ENCODE measurements around the gene MIS18A.
A peak's percentile ranks its signal among the peaks of the same experiment; 100 is the strongest.
"Not testable (repeated sequence)": the region's sequence is repeated elsewhere in the genome, so short reads cannot be mapped to it uniquely, and the experiment has no call there.

Gene MIS18A, protein sequence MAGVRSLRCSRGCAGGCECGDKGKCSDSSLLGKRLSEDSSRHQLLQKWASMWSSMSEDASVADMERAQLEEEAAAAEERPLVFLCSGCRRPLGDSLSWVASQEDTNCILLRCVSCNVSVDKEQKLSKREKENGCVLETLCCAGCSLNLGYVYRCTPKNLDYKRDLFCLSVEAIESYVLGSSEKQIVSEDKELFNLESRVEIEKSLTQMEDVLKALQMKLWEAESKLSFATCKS

DNA sequence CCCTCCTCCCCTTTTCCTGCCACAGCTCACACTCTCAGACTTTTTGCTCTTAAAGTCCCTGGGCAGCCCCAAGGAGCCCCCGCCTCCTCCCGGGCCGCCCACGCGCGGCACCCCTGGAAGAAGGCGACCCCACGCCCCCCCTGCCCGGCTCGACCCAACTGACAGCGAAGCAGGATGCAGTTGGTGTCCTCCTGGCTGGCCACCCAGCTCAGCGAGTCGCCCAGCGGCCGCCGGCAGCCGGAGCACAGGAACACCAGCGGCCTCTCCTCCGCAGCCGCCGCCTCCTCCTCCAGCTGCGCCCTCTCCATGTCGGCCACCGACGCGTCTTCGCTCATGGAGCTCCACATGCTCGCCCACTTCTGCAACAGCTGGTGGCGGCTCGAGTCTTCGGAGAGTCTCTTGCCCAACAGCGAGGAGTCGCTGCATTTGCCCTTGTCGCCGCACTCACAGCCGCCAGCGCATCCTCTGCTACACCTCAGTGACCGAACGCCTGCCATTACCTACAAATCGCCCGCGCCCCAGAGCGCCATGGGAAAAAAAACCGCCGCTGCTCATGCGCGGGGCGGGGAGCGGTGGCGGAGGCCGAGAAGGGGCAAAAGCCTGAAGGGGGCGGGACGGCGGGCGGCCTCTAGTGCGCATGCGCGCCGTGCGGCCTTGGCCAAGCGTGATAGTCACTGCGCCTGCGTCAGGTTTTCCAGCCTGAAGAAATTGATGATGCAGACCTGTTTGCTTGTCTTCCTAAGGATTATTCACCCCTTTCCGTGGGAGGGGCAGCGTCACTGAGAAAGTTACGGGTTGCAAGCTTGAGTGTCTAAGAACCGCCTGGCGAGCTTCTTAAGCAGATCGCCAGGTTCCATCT, at the start of gene MIS18A:
MIS18A (minus strand) TSS at position 532 of the 859 bp plus-strand sequence; CDS start at position 497, 35 bp downstream.
- DNase-seq (ENCODE audit: low read depth): peak; percentile 96

DNA sequence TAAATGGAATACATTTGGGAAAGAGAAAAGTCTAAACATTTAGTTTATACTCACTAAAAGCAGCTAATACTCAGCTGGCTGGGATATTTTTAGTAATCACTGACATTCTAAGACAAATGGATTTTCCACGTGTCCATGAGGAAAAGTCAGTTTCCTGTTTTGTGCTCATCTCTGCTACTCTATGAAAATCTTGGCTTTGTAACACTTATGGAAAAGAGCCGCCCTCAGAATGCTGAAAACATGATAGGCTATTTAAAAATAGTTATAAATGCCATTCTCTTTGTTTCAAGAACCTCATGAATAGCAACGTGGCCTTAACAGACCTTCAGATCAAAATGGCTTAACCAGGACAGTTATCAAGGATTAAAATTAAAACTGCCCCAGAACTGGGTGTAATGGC, 49.7 kb upstream of the MIS18A start:
- no peak for DNase-seq (ENCODE audit: low read depth)

DNA sequence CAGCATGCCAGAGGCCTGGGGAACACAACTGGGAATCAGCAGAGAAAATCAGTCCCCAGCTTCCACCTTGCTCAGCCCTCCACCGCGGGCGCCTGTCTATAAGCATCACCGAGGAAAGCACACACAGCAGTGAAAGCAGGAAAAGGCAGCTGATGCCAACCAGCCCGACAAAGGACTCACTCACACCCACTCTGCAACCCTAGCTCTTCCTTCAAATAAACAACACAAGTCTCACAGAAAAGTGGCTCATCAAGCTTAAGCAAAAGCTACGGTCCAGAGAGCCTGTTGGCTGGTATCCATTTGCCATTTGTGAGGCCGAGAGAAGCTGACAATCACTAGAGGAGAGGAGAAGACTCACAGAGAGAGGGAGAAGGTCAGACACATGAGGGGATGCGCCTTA, 46.9 kb upstream of the MIS18A start:
- DNase-seq (ENCODE audit: low read depth): no peak

DNA sequence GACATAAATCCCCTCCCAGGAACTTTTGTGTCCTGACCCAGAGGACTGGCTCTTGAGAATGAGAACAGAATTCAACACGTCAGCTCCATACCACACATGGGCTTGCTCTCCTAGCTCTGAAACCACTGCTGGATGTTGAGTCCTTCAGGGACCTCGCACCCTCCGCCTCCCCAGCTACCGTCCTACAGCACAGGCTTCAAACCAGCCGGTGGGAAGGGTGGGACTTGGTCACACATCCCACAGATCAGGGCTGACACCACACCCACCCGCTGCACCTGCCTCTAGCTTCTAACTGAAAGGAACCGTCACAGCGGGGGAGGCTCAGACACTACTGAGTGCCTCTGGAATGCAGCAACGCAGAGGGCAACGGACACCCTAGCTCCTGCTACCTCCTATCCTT, 43.8 kb upstream of the MIS18A start:
- DNase-seq (ENCODE audit: low read depth): no peak

DNA sequence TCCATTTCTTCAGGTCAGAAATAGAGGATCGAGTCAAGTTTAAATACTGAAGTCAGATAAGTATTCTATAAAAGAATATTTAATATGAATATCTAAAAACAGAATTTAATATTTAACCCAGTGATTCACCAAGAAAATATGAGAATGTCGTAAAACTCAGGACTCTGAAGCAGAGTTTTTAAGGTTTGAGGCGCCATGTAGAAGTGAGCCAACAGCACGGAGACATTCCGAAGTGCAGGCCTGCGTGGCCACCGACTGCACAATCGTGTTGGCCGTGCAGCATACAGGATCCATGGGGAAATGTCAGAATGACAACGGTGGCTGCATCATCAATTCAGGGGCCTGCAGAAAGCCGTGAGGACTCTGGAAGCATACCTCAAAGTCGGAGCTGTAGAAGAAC, 43.3 kb upstream of the MIS18A start:
- no peak for DNase-seq (ENCODE audit: low read depth)

DNA sequence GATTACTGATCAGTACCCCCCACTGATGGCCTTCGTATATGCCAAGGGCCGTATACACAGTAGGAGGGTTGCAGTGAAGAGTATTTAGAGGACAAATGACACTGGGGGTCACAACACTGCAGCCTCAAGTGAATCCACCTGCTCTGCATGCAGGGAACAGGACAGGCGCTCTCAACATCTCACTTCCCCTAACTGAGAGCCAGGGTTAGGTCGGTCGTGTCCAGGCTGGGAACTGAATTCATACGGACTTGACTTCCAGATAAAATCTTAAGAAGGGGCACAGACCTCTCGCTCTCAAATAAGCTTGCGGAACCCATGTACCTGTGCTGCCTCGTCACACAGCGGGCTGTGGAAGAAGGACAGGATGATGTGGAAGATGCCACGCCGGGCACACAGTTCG, 42.6 kb upstream of the MIS18A start:
- DNase-seq (ENCODE audit: low read depth): no peak

DNA sequence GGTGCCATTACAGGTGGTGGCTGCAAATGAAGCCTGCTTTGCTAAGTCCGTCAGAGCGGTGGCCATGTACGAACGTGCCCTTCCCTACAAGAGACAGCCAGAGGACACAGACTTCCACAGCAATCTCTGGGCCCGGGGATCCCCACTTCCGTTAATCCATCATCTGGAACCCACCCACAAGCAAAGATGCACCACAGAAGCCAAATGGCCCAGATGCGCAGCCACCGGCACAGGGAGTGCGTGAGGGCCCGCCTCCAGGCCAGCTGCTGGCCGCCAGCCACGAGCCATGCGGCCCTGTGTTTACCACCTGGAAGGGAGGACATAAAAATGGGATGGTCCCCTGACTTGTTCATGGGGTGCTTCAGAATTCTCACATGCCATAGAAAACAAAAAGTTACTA, 41.9 kb upstream of the MIS18A start:
- DNase-seq (ENCODE audit: low read depth): no peak

DNA sequence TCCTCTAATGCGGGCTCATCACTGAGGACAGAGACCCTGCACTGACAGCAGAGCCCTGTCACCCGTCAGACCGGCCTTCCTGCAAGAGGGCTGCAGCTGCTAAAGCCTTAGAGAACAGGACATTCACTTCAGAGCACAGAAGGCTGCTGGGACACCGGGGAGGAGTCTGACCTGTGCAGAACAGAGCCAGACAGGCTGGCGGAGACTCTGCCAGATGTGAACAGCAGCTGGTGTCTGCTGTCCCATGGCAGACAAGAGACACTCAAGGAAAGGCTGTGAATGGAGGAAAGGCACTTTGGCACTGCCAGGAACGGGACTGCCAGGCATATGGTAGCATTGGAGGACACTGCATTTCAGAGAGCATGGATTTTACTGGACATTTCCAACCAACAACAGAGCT, 41.2 kb upstream of the MIS18A start:
- no peak for DNase-seq (ENCODE audit: low read depth)

DNA sequence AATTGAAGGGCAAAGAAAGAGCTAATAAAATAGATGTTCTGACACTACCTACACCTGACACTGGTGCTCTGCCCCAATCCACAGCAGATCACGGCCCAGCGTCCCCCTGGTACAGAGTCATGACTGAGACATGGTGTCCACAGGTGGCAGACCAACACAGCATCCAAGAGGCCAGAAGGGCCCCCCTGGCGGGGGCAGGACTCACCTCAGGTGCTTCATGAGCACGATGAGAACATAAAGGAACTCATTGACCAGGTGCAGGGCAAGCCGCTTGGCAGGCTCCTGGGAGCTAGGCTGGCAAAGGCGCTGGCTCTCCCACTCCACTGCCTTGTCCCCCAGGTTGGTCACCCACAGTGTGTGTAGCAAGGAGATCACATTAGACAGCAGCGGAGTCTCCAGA, 40.2 kb upstream of the MIS18A start:
- no peak for DNase-seq (ENCODE audit: low read depth)

DNA sequence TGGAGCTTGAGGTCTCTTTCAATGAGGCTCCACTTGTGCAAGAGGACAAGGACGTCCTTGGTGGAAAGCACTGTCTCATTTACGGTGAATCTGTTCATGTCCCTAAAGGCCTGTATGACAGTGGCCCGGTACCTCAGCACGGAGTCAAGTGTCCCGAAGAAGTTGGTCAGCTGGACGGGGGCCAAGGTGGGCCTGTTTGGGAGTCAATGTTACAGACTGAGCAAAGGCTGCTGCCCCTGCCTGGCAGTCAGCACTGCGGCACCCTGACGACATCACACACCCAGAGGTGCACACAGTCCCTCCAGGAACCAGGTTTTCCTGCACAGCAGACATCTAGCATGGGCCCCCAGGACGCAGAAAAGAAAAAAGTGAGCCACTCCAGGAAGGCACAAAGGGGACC, 38.9 kb upstream of the MIS18A start:
- no peak for DNase-seq (ENCODE audit: low read depth)

DNA sequence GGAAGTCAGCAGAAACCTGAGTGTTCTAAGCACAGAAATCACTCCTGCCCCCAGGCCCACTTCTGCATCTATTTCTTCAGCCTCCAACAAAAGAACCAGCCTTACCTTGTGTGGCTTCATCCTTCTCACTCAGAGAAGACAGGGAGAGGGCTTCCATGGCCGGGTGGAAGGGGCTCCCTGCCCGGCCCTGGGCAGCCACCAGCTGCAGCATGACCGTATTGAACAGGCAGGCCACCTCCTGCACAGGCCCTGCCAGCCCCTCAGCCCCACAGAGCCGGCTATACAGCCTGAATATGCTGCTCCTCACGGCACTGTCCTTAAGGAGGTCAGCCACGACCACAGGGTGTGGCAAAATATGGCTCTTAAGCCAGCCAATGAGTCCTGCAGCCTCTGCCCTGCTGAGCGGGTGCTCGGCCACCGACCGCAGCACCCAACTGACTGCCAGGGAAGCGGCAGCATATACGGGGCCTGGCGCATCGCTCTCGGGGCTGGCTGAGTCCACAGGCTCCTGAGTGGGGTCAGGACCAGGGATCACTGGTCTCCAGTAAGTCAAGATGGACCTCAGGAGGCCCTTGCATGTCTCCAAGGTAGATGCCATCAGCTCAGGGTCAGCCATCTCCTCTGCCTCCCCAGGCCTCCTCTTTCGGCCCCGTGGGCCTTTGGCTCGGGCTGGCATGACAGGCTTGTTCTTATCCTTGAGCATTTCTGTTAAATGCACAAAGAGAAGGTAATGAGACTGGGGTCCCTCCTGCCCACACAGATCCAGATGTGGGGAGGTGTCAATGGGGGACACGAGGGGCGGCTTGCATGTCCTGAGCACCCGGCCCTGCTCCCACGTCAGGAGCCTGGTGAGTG, 37.7 kb upstream of the MIS18A start:
- no peak for DNase-seq (ENCODE audit: low read depth)

DNA sequence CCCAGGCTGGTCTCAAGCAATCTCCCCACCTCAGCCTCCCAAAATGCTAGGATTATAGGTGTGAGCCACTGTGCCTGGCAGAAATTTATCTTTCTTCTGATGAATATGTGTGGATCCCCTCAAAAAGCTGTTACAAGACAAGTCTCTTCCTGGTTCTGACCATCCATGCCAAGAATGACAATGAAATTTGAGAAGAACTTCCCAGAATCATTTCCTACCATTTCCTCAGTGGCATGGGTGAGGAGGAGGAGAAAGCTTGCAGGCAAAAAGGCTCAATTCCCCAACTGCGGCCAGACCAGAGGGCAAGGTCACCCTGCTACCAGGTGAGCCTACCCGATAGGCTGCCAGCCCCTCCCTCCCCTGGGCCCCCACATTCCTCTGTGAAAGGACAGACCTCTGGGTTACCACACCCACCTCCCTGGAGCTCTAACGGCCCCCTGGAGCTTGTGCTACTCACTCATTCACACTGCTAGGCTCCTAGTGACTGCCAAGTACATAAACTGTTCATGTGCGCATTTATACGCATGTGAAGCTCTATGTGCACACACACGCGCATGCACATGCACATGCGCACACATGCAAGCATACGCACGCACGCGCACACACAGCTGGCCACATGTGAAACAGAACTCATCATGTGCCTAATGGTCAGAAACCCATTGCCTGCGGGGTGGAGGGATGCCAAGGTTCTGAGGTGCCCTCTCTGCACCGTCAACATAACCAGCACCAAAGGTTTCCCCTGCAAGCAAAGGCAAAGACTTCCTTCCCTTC, 36.8 kb upstream of the MIS18A start:
- DNase-seq (ENCODE audit: low read depth): no peak

DNA sequence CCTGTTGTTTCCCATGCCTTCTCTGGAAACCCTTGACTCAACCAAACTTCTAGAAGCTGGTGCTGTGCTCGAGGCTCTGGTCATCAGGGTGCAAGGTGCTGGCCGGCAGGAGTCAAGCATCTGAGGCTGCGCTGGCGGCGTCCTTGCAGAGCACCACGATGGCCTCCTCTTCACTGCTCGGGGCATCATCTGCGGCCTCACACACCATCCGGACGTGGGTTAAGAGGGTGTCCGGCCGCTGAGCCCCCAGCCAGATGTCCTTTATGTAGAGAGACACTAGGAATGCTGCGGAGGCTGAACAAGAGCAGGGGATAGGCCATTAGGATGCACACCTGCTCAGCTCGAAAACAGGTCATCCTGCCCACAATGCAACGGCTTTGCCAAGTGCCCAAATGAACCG, 36.0 kb upstream of the MIS18A start:
- no peak for DNase-seq (ENCODE audit: low read depth)

DNA sequence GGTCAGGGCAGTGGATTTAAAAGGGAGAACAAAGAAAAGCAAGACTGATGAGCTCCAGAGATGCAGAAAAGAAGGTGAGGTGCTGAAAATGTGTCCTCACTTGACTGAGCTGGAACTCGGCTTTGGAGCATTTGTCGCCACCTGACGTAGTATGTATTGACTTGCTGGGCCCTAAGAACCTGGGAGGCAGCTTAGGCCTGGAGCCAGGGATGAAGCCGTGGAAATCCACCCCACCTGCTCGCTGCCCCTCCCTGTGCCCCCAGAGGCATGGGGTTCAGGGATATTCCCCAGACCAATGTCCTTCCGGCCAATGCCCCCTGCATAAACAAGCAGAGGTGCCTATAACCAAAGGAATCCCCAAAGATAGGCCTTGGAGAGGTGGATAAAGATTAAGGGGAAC, 34.1 kb upstream of the MIS18A start:
- no peak for DNase-seq (ENCODE audit: low read depth)

DNA sequence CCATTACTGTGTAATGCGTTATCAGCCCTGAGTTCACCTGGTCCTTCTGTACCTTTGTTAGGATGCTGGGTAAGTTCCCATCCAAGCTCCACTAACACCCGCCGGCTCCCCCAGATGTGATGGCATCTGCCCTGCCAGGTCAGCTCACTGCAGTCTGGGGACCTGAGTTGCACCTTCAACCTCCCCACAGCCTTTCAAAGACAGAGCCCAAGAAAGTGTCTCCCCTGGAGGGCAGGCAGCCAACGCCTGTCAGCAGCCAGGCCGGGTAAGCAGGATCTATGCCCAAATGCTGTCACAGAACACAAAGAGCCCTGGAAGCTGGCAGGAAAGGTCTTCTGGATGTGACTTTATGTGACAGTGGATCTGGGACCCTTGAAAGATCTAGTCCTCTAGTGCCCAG, 33.5 kb upstream of the MIS18A start:
- no peak for DNase-seq (ENCODE audit: low read depth)

DNA sequence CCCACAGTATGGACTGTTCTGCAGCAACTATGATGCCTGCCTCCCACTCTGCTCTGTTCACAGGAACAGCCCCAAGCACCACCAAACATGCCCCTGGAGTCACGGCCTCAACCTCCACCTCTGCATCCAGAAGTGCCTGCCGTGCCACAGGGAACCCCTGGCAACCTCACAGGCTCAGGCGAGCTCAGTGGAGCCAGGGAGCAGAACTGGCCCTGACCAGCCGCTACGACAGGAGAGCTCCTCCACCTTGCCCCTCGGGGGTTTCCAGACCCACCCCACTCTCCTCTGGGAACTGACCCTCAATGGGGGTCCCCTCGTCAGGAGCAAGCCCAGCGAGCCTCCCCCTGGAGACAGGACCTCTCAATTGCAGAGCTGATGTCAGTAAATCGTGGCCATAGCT, 32.8 kb upstream of the MIS18A start:
- DNase-seq (ENCODE audit: low read depth): no peak

DNA sequence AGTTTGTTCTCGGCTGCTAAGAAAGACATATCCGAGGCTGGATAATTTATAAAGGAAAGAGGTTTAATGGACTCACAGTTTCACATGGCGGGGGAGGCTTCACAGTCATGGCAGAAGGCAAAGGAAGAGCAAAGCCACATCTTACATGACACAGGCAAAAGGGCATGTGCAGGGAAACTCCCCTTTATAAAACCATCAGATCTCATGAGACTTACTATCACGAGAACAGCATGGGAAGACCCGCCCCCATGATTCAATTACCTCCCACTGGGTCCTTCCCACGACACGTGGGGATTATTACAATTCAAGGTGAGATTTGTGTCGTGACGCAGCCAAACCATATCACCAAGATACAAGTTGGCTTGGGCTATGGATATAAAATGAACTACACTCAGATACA, 32.1 kb upstream of the MIS18A start:
- not testable (repeated sequence) for DNase-seq (ENCODE audit: low read depth)

DNA sequence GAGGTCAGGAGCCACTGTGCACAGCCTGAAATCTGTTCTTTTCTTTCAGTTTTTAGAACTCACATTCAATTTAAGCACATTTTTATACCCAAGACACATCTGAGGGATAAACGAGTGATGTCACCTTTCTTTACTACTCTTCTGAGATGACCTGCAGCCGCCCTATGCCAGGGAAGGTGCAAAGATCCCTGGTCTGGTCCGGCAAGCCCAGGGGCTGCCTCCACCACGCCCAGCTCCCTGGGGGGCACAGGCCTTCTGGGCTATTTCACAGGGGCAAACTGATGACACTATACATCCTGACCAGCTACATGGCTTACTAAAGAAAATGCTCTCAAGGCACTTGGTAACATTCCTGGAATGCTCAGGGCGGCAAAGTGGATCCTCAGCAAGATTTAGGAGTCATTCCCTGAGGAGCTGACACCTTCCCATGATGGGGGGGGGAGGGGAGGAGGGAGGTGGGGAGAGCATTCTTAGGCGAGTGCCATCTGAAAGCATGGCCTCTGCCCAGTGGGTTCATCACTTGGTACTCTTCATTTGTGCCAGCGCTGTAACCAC, 31.1 kb upstream of the MIS18A start:
- DNase-seq (ENCODE audit: low read depth): no peak

DNA sequence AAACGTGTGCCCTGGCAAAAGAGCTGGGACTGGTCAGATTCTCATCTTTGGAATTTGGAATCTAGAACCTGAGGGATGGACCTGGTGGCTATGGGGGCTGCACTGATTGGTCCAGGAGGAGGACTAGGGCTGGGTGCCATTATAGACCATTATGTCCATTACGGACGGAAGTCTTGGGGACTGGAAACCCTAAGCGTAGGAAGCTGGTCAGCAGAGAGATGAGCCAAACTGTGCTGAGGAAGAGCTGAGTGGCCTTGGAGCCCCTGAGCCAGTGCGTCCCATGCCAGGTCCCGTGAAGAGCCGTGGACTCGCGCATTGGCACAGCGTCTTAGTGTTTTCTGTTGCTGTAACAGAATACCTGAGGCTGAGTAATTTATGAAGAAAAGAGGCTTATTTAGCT, 29.8 kb upstream of the MIS18A start:
- no peak for DNase-seq (ENCODE audit: low read depth)

DNA sequence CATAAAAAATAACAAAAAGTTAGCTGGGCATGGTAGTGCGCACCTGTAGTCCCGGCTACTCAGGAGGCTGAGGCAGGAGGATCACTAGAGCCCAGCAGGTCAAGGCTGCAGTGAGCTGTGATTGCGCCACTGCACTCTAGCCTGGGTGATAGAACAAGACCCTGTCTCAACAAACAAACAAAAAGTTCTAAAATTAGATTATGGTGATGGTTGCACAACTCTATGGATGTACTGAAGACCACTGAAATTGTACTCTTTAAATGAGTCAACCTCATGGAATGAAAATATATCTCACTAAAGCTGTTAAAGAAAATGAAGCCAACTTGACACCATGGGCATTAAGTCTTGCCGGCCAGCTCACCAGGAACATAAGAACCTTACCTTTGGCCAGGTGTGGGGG, 28.9 kb upstream of the MIS18A start:
- DNase-seq (ENCODE audit: low read depth): no peak

DNA sequence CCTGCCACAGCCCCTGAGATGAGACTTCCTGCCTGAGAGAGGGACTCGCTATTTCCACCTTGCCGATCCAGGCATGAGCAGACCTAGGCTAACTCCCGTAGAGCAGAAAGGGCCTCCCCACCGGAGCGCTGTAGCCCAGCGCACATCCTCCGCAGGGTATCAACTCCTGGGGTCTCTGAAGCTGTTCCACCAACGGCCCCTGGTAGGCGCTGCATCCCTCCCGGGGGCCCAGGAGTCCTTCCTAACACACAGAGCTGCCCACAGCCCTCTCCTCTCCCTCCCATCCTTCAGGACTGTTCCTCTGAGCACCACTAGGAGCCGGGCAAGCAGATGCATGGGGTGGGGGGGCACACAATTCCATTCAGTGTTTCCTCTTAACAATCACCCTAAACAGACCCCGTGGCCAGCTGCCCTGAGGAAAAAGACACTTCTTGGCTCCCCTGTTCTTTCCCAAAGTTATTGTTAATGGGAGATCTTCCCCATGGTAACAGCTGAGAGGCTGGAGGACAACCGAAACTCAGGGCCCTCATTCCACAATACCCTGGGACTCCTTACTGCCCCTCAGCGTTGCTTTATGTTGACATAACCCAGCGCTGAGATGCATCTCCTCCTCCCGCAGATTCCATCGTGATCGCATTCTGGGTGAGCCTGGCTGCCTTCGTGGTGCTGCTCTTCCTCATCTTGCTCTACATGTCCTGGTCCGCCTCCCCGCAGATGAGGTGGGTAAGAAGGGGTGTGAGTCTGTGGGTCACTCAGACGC, 27.4 kb upstream of the MIS18A start:
- DNase-seq (ENCODE audit: low read depth): no peak

All from stimulated activated CD8-positive, alpha-beta memory T cell treated with anti-CD3 and anti-CD28 coated beads, Interleukin-15, amount 100 ng/mL, for 1 hour (primary cell).